Measurements from ENCODE around the gene CAPN13. TPM values are rescaled to one million over a fixed set of nuclear protein-coding genes. Genes with fewer than 3 reads are reported as not detected.

CAPN13 gene
- total and polyA plus RNA-seq, 8 donors, result 6.4 to 93.3 (median 44.3) TPM

GRCh38 chr2:30753630-30754029 lies 53.6 kb downstream of the CAPN13 start:
- H3K36me3 ChIP-seq, result peaks cover 0 to 39% (median 19%) of the 10 kb centered on the region in 4 donors
- no peak overlapping the region for H3K27ac ChIP-seq
- H3K4me1 ChIP-seq, result peaks cover 0 to 7% (median 0%) of the 10 kb centered on the region in 4 donors
- no peak for DNase-seq
- H3K4me3 ChIP-seq, result no peak overlapping the region
- no peaks in the 10 kb centered on the region for H3K9me3 ChIP-seq
- WGBS, 5 donors, result 75 to 89% (median 84%) methylated on average over 6 of the region's 6 CpGs
- no peak for TF ChIP-seq CTCF (IDR thresholded peaks at IDR 0.05)
- TF ChIP-seq EP300 (IDR thresholded peaks at IDR 0.05), result no peak
- no peak for TF ChIP-seq POLR2AphosphoS5 (IDR thresholded peaks at IDR 0.05)
- TF ChIP-seq POLR2A (IDR thresholded peaks at IDR 0.05), result no peak
- intact Hi-C loops (cut with DNase I; ENCODE audit: low total_unique reads), result no loop called here
- peaks cover 0 to 25% (median 0%) of the 10 kb centered on the region in 3 donors for H3K27me3 ChIP-seq

- TF ChIP-seq CTCF (IDR thresholded peaks at IDR 0.05) (no peak), EP300 (IDR thresholded peaks at IDR 0.05) (no peak), POLR2AphosphoS5 (IDR thresholded peaks at IDR 0.05) (no peak), POLR2A (IDR thresholded peaks at IDR 0.05) (no peak)
- H3K36me3 ChIP-seq, result peaks cover 0 to 43% (median 17%) of the 10 kb centered on the region in 4 donors
- H3K4me3 ChIP-seq, result no peak overlapping the region
- H3K27ac ChIP-seq, result no peak overlapping the region
- intact Hi-C loops (cut with DNase I; ENCODE audit: low total_unique reads), result no loop called here
- no peak for DNase-seq
- H3K9me3 ChIP-seq, result no peaks in the 10 kb centered on the region
- 77 to 93% (median 84%) methylated on average over 6 of the region's 6 CpGs for WGBS, 5 donors
- peaks cover 0 to 25% (median 0%) of the 10 kb centered on the region in 3 donors for H3K27me3 ChIP-seq
- H3K4me1 ChIP-seq, result peaks cover 0 to 7% (median 3%) of the 10 kb centered on the region in 4 donors
Observed at GRCh38 chr2:30752811-30753210, 54.4 kb downstream of the CAPN13 start.

GRCh38 chr2:30747206-30747605 lies 60.0 kb downstream of the CAPN13 start:
- WGBS, 5 donors, result 34 to 65% (median 44%) methylated on average over 3 of the region's 3 CpGs
- peaks cover 0 to 54% (median 27%) of the 10 kb centered on the region in 4 donors for H3K36me3 ChIP-seq
- no peak overlapping the region for H3K4me3 ChIP-seq
- H3K27me3 ChIP-seq, result no peaks in the 10 kb centered on the region
- H3K27ac ChIP-seq, result peak overlapping the region in 2 of 5 donors; percentile 35 to 46
- H3K4me1 ChIP-seq, result peaks cover 0 to 10% (median 3%) of the 10 kb centered on the region in 4 donors
- TF ChIP-seq POLR2A (IDR thresholded peaks at IDR 0.05) (no peak), EP300 (IDR thresholded peaks at IDR 0.05) (no peak), CTCF (IDR thresholded peaks at IDR 0.05) (peak in 2 of 7 experiments; percentile 18 to 19), POLR2AphosphoS5 (IDR thresholded peaks at IDR 0.05) (peak in 1 of 3 donors; percentile 50)
- no peaks in the 10 kb centered on the region for H3K9me3 ChIP-seq
- peak; percentile 59 to 85 for DNase-seq
- intact Hi-C loops (cut with DNase I; ENCODE audit: low total_unique reads), result no loop called here

GRCh38 chr2:30744823-30745222 lies 62.4 kb downstream of the CAPN13 start:
- Histone ChIP-seq H3K9me3 (no peaks in the 10 kb centered on the region), H3K27me3 (no peaks in the 10 kb centered on the region), H3K36me3 (peaks cover 0 to 46% (median 32%) of the 10 kb centered on the region in 4 donors), H3K4me1 (peaks cover 0 to 10% (median 3%) of the 10 kb centered on the region in 4 donors), H3K4me3 (no peak overlapping the region), H3K27ac (no peak overlapping the region)
- intact Hi-C loops (cut with DNase I; ENCODE audit: low total_unique reads), result no loop called here
- DNase-seq, result no peak
- TF ChIP-seq EP300 (IDR thresholded peaks at IDR 0.05) (no peak), POLR2A (IDR thresholded peaks at IDR 0.05) (no peak), CTCF (IDR thresholded peaks at IDR 0.05) (no peak), POLR2AphosphoS5 (IDR thresholded peaks at IDR 0.05) (no peak)
- 90 to 100% (median 96%) methylated on average over 2 of the region's 2 CpGs for WGBS, 5 donors

Data from stomach (tissue), 9 donors.